ENCODE measurements around the gene PARP12. TPM values are rescaled to one million over a fixed set of nuclear protein-coding genes. Genes with fewer than 3 reads are reported as not detected.
A peak's percentile ranks its signal among the peaks of the same experiment; 100 is the strongest.

Gene PARP12, protein sequence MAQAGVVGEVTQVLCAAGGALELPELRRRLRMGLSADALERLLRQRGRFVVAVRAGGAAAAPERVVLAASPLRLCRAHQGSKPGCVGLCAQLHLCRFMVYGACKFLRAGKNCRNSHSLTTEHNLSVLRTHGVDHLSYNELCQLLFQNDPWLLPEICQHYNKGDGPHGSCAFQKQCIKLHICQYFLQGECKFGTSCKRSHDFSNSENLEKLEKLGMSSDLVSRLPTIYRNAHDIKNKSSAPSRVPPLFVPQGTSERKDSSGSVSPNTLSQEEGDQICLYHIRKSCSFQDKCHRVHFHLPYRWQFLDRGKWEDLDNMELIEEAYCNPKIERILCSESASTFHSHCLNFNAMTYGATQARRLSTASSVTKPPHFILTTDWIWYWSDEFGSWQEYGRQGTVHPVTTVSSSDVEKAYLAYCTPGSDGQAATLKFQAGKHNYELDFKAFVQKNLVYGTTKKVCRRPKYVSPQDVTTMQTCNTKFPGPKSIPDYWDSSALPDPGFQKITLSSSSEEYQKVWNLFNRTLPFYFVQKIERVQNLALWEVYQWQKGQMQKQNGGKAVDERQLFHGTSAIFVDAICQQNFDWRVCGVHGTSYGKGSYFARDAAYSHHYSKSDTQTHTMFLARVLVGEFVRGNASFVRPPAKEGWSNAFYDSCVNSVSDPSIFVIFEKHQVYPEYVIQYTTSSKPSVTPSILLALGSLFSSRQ
- polyA plus RNA-seq (2012; ENCODE audit: insufficient read length, low read depth): 5.1 TPM

DNA sequence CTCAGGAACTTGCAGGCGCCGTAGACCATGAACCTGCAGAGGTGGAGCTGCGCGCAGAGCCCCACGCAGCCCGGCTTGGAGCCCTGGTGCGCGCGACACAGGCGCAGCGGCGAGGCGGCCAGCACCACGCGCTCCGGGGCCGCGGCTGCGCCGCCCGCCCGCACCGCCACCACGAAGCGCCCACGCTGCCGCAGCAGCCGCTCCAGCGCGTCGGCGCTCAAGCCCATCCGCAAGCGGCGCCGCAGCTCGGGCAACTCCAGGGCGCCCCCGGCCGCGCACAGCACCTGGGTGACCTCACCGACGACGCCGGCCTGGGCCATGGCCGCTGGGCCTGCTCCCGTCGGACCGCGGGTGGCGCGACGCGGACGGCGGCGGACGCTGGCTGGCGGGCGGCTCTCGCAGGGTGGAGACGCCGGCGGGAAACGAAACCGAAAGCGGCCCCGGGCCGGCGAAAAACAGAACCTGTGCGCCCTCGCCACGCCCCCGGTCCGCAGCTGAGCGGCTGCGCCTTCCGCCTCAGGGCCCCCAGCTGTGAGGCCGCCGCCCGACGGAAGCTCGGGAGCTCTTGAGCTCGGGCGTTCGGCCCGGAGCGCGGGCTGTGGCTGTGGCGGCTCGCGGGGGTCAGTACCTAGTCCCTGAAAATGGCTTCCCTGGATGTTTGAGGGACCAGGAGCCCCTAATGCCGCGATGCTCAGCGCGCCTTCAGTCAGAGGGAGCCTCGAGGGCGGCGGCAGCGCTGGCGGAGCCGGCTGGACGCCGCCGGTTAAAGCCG is at the start of gene PARP12:
Gene PARP12, minus strand, starts transcription at position 424 of the 772 bp plus-strand sequence. Its CDS starts 104 bp downstream, at position 320.
- TF ChIP-seq TAF1 (IDR thresholded peaks at IDR 0.05; ENCODE audit: borderline replicate concordance, insufficient read depth, low read length): no peak
- TF ChIP-seq FOXP2 (optimal IDR thresholded peaks at IDR 0.05; ENCODE audit: borderline replicate concordance, extremely low read depth, extremely low read length, insufficient read depth): peak; percentile 27

DNA sequence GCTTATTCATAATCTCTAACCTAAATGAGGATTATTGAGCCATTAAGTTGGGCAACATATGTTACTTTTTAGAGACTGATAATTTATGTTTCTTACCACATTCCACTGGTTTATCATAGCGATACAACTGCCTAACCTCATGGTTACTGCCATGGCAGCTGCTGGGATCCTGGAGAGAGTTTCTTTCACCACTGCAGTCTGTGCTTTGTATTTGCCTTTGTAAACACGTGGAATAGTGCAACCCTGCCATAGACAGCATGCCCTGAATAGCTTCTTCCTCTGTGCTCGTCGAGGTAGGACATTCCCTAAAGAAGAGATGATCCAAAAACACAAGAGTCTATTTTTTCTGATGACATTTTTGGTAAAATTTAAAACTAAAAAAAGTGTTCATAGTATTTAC is 33.7 kb upstream of the PARP12 start:
- TF ChIP-seq FOXP2 (optimal IDR thresholded peaks at IDR 0.05; ENCODE audit: borderline replicate concordance, extremely low read depth, extremely low read length, insufficient read depth): no peak
- TF ChIP-seq, protein P1, sequence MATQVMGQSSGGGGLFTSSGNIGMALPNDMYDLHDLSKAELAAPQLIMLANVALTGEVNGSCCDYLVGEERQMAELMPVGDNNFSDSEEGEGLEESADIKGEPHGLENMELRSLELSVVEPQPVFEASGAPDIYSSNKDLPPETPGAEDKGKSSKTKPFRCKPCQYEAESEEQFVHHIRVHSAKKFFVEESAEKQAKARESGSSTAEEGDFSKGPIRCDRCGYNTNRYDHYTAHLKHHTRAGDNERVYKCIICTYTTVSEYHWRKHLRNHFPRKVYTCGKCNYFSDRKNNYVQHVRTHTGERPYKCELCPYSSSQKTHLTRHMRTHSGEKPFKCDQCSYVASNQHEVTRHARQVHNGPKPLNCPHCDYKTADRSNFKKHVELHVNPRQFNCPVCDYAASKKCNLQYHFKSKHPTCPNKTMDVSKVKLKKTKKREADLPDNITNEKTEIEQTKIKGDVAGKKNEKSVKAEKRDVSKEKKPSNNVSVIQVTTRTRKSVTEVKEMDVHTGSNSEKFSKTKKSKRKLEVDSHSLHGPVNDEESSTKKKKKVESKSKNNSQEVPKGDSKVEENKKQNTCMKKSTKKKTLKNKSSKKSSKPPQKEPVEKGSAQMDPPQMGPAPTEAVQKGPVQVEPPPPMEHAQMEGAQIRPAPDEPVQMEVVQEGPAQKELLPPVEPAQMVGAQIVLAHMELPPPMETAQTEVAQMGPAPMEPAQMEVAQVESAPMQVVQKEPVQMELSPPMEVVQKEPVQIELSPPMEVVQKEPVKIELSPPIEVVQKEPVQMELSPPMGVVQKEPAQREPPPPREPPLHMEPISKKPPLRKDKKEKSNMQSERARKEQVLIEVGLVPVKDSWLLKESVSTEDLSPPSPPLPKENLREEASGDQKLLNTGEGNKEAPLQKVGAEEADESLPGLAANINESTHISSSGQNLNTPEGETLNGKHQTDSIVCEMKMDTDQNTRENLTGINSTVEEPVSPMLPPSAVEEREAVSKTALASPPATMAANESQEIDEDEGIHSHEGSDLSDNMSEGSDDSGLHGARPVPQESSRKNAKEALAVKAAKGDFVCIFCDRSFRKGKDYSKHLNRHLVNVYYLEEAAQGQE (IDR thresholded peaks at IDR 0.05; ENCODE audit: insufficient read depth in 1 of 2, low read depth in 2 of 2, low read length in 2 of 2): no peak
- no peak for TF ChIP-seq TAF1 (IDR thresholded peaks at IDR 0.05; ENCODE audit: borderline replicate concordance, insufficient read depth, low read length)
- TF ChIP-seq SIN3A (IDR thresholded peaks at IDR 0.05; ENCODE audit: borderline replicate concordance, insufficient read depth, low read length): no peak
- no peak for TF ChIP-seq POLR2AphosphoS5 (IDR thresholded peaks at IDR 0.05; ENCODE audit: low read depth, low read length)

DNA sequence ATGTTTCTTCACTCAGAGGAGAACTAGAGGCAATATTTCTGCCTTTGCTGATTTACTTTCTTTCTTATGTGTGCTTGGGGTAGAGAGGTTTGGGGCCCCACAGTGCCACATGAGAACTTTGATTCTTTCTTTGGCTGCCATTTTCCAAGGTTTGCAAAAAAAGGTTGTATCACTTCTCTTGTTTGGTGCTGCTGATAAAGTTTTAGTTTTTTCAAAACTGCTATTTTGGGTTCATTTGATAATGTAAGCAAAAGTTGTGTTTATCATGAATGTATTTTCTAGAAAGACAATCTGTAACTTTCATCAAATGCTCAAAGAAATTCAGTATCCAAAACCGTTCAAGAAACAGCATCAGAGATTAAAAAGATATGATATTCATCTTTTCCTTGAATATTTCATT is 30.6 kb upstream of the PARP12 start:
- TF ChIP-seq SIN3A (IDR thresholded peaks at IDR 0.05; ENCODE audit: borderline replicate concordance, insufficient read depth, low read length) (no peak), FOXP2 (optimal IDR thresholded peaks at IDR 0.05; ENCODE audit: borderline replicate concordance, extremely low read depth, extremely low read length, insufficient read depth) (no peak), TAF1 (IDR thresholded peaks at IDR 0.05; ENCODE audit: borderline replicate concordance, insufficient read depth, low read length) (no peak), POLR2AphosphoS5 (IDR thresholded peaks at IDR 0.05; ENCODE audit: low read depth, low read length) (no peak)
- TF ChIP-seq, protein P1 (IDR thresholded peaks at IDR 0.05; ENCODE audit: insufficient read depth in 1 of 2, low read depth in 2 of 2, low read length in 2 of 2): no peak

DNA sequence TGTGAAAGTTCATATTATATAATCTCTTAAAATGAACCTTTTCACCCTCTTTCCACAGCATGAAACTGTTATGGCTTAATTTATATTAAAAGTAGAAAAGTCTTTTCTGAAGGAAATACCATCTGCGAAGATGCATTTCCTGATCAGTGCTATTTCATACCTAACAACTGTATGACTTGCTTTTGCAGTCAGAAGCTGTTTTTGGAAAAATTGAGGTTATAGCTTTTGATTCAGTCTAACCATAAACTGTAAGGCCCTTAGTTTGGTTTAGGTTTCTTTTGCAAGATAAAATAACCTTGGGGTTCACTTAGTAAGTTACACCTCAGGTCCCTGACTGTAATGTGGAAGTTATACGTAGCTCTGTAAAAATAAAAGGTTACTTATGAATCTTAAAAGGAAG is 22.7 kb upstream of the PARP12 start:
- TF ChIP-seq SIN3A (IDR thresholded peaks at IDR 0.05; ENCODE audit: borderline replicate concordance, insufficient read depth, low read length): no peak
- no peak for TF ChIP-seq TAF1 (IDR thresholded peaks at IDR 0.05; ENCODE audit: borderline replicate concordance, insufficient read depth, low read length)
- TF ChIP-seq FOXP2 (optimal IDR thresholded peaks at IDR 0.05; ENCODE audit: borderline replicate concordance, extremely low read depth, extremely low read length, insufficient read depth): no peak
- TF ChIP-seq, protein P1 (IDR thresholded peaks at IDR 0.05; ENCODE audit: insufficient read depth in 1 of 2, low read depth in 2 of 2, low read length in 2 of 2): no peak
- TF ChIP-seq POLR2AphosphoS5 (IDR thresholded peaks at IDR 0.05; ENCODE audit: low read depth, low read length): no peak

DNA sequence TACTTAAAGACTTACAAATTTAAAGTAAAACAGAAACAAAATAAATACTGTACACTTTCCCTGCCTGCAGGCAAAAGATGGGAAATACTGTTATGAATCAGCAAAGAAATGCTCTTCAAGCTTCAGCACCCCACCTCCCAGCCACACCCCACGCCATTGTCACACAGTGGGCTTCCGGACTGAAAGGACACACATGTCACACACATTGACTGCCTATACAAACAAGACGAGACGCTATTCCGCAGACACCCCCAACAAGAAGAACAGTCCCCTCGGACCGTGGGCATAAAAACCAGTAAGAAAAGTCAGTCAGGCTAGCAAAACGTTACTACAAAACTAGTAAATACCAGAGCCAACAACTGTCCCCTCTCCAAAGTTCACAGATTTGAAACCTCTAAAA is 22.2 kb upstream of the PARP12 start:
- TF ChIP-seq TAF1 (IDR thresholded peaks at IDR 0.05; ENCODE audit: borderline replicate concordance, insufficient read depth, low read length) (no peak), SIN3A (IDR thresholded peaks at IDR 0.05; ENCODE audit: borderline replicate concordance, insufficient read depth, low read length) (no peak), POLR2AphosphoS5 (IDR thresholded peaks at IDR 0.05; ENCODE audit: low read depth, low read length) (no peak), FOXP2 (optimal IDR thresholded peaks at IDR 0.05; ENCODE audit: borderline replicate concordance, extremely low read depth, extremely low read length, insufficient read depth) (no peak)
- TF ChIP-seq, protein P1 (IDR thresholded peaks at IDR 0.05; ENCODE audit: insufficient read depth in 1 of 2, low read depth in 2 of 2, low read length in 2 of 2): no peak

All from PFSK-1 (cell line).